Left ventricle myocardium inferior (tissue), 1 donor: ENCODE measurements around the gene ENTPD8. TPM values are rescaled to one million over a fixed set of nuclear protein-coding genes. Genes with fewer than 3 reads are reported as not detected.

Source experiments
- DNase-seq: peaks from one replicate; pipeline ENCODE4 v3.0.0-alpha.2; 2020
- H3K27ac ChIP-seq: fragments of 200-600 bp; replicated peaks from 2 replicates; pipeline ENCODE4 v1.8.0; 2021
- H3K27me3 ChIP-seq: fragments of 200-600 bp; 2 replicates; pipeline ENCODE4 v1.8.0; 2021; ENCODE audit warnings: low read depth
- H3K36me3 ChIP-seq: fragments of 200-600 bp; 2 replicates; pipeline ENCODE4 v1.8.0; 2021
- H3K4me1 ChIP-seq: fragments of 200-600 bp; 2 replicates; pipeline ENCODE4 v1.8.0; 2021
- H3K4me3 ChIP-seq: fragments of 200-600 bp; 2 replicates; pipeline ENCODE4 v1.8.0; 2021; ENCODE audit warnings: mild to moderate bottlenecking, moderate library complexity
- H3K9me3 ChIP-seq: fragments of 200-600 bp; replicated peaks from 2 replicates; pipeline ENCODE4 v1.8.0; 2021
- CTCF ChIP-seq: fragments of 200-600 bp; IDR thresholded peaks from 2 replicates; pipeline ENCODE4 v1.8.0; 2021; ENCODE audit warnings: antibody characterized with exemption, mild to moderate bottlenecking, borderline replicate concordance
- intact Hi-C: fragments of 100-400 bp; cut with micrococcal nuclease; formaldehyde crosslinking; loops from one replicate; pipeline ENCODE4 v1.11.0; 2022
- long read RNA-seq: library from polyadenylated mRNA; unstranded; transcript quantifications from one replicate; pipeline ENCODE4 v2.0.0, GENCODE V29; 2021
- total RNA-seq: library from RNA; stranded (reverse); fragmentation: NEBNext Ultra II Directional; extraction: Animal tissue kit (Norgen Biotek cat#: 25700); gene quantifications from one replicate; pipeline ENCODE4 v1.2.1, GENCODE V29; 2021
- donor health status: DM: no; HTN: yes; CAD: no; lungs with severe emphysema.

The ENTPD8 gene
- total RNA-seq, result not detected
- long read RNA-seq, result 0 reads

- Histone ChIP-seq H3K9me3 (no peaks in the 10 kb centered on the region), H3K36me3 (no peaks in the 10 kb centered on the region), H3K4me1 (peaks cover 22% of the 10 kb centered on the region), H3K27ac (no peak within 1 kb of the TSS), H3K4me3 (peak within 1 kb of the TSS; percentile 62), H3K27me3 (peaks cover 52% of the 10 kb centered on the region)
- intact Hi-C loops, result no loop called here
- no peak for TF ChIP-seq CTCF
- no peak for DNase-seq
Measured at GRCh38 chr9:137441289-137441934, at the start of gene ENTPD8. Gene ENTPD8 (minus strand): TSS chr9:137441357. CDS start chr9:137438285, 3,072 bp downstream.

- no peak overlapping the region for H3K27ac ChIP-seq
- no peaks in the 10 kb centered on the region for H3K9me3 ChIP-seq
- no peak for TF ChIP-seq CTCF
- no peak overlapping the region for H3K4me3 ChIP-seq
- peaks cover 16% of the 10 kb centered on the region for H3K4me1 ChIP-seq
- intact Hi-C loops, result no loop called here
- peaks cover 15% of the 10 kb centered on the region for H3K36me3 ChIP-seq
- DNase-seq, result no peak
- no peaks in the 10 kb centered on the region for H3K27me3 ChIP-seq
Measured at GRCh38 chr9:137490532-137491186, 49.5 kb upstream of the ENTPD8 start.

GRCh38 chr9:137488906-137489305 lies 47.7 kb upstream of the ENTPD8 start:
- intact Hi-C loops, result no loop called here
- TF ChIP-seq CTCF, result no peak
- H3K36me3 ChIP-seq, result peaks cover 15% of the 10 kb centered on the region
- no peaks in the 10 kb centered on the region for H3K27me3 ChIP-seq
- no peaks in the 10 kb centered on the region for H3K9me3 ChIP-seq
- H3K4me3 ChIP-seq, result no peak overlapping the region
- DNase-seq, result no peak
- H3K27ac ChIP-seq, result no peak overlapping the region
- H3K4me1 ChIP-seq, result peaks cover 10% of the 10 kb centered on the region

- H3K9me3 ChIP-seq, result no peaks in the 10 kb centered on the region
Measured at GRCh38 chr9:137488327-137488653, 47.1 kb upstream of the ENTPD8 start.

More at GRCh38 chr9:137488327-137488653, 47.1 kb upstream of the ENTPD8 start:
- no peak overlapping the region for H3K27ac ChIP-seq
- no peaks in the 10 kb centered on the region for H3K27me3 ChIP-seq
- peaks cover 15% of the 10 kb centered on the region for H3K36me3 ChIP-seq
- H3K4me3 ChIP-seq, result no peak overlapping the region
- intact Hi-C loops, result no loop called here
- no peak for DNase-seq
- TF ChIP-seq CTCF, result no peak
- H3K4me1 ChIP-seq, result peaks cover 4% of the 10 kb centered on the region
